Heart left ventricle (tissue), 13 donors: Measurements from ENCODE around the gene OR6K3.

Experiments used
- CTCF ChIP-seq, 12 donors: fragments of 200-600 bp; sonication (generic) in 4 of 12; IDR thresholded peaks; one replicate each; pipeline versions ENCODE4 v1.5.0 to v1.8.0; 2018 to 2022; ENCODE audit warnings: antibody characterized with exemption in 12 of 12, mild to moderate bottlenecking in 5 of 12
- POLR2A ChIP-seq, 2 donors: fragments of 450-650 bp; IDR thresholded peaks; one replicate each; pipeline ENCODE4 v1.6.1; 2017; ENCODE audit warnings: antibody characterized with exemption in 2 of 2, mild to moderate bottlenecking in 2 of 2, moderate library complexity in 2 of 2
- donor health status: ischemic (EF 13 %, LVEDD 7.1; RV severe dilation, severe dysfunction).
- donor health status: DM: no; HTN: yes; CAD: no.
- donor health status: DM: no; HTN: no; CAD: no.
- donor health status: ischemic (EF 25% LVEDD 6.9; RV normal size, moderate dysfunction).
- donor health status: ischemic (EF 25% LVEDD 5.7; RV mildly dilated, moderate dysfunction).
- donor health status: ischemic (EF 35%, LVEDD 5.7; RV mildly dilated, moderate dysfunction).
- donor health status: nonischemic (EF 11% LVEDD 7.7; RV severe dilation, severe dysfunction).
- donor health status: DM: yes; HTN: yes; CAD: no.
- donor health status: PGD.
- donor health status: ischemic (EF 29% LVEDD 5.4; RV normal size, mild dysfunction).
- donor health status: nonischemic (EF 23%, LVEDD 6.1; RV moderate dilation, normal function).

- TF ChIP-seq POLR2A (IDR thresholded peaks at IDR 0.05), result no peak
- no peak for TF ChIP-seq CTCF (IDR thresholded peaks at IDR 0.05)
Measured at GRCh38 chr1:158728510-158729225, 8.1 kb upstream of the OR6K3 start.
